ENCODE data around the gene PTPN23.

DNA sequence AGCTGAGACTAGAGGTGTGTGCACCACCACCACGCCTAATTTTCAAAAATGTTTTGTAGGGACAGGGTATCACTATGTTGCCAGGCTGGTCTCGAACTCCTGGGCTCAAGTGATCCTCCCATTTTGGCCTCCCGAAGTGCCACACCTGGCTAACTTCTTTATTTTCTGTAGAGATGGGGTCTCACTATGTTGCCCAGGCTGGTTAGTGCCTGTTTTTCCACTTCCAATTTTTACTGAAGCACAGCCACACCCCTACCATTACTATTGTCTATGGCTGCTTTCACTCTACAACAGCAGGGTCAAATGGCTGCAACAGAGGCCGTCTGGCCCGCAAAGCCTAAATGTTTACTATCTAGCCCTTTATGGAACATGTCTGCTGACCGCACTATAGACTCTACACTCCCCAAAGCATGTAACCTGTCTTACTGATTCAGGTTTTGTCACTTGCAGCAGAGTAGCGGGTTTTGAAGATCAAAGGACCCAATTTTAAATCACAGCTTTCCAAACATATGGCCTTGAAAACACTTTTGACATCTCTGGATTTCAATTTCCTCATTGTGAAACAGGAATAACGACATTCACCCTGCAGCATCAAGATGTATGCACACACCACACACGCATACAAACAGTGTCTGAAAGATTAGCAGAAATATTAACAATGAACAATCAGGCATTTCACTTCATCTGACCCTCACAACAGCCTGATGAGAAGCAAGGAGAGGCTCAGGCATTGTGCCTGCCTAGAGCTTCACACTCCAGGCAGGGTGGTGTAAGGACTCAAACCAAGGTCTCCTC is 48.9 kb downstream of the PTPN23 start:
- TF ChIP-seq CTCF (conservative IDR thresholded peaks at IDR 0.05; ENCODE audit: low read depth in 2 of 2), result no peak
- no peak for TF ChIP-seq EZH2phosphoT487 (IDR thresholded peaks at IDR 0.05; ENCODE audit: unreplicated experiment)
- no peak for TF ChIP-seq POLR2AphosphoS5 (IDR thresholded peaks at IDR 0.05; ENCODE audit: low read depth)
- no peak for TF ChIP-seq CREB1 (CRISPR knock-in tag; IDR thresholded peaks at IDR 0.05; ENCODE audit: low read depth)
- TF ChIP-seq ETS1 (IDR thresholded peaks at IDR 0.05), result no peak
- TF ChIP-seq, protein P1, sequence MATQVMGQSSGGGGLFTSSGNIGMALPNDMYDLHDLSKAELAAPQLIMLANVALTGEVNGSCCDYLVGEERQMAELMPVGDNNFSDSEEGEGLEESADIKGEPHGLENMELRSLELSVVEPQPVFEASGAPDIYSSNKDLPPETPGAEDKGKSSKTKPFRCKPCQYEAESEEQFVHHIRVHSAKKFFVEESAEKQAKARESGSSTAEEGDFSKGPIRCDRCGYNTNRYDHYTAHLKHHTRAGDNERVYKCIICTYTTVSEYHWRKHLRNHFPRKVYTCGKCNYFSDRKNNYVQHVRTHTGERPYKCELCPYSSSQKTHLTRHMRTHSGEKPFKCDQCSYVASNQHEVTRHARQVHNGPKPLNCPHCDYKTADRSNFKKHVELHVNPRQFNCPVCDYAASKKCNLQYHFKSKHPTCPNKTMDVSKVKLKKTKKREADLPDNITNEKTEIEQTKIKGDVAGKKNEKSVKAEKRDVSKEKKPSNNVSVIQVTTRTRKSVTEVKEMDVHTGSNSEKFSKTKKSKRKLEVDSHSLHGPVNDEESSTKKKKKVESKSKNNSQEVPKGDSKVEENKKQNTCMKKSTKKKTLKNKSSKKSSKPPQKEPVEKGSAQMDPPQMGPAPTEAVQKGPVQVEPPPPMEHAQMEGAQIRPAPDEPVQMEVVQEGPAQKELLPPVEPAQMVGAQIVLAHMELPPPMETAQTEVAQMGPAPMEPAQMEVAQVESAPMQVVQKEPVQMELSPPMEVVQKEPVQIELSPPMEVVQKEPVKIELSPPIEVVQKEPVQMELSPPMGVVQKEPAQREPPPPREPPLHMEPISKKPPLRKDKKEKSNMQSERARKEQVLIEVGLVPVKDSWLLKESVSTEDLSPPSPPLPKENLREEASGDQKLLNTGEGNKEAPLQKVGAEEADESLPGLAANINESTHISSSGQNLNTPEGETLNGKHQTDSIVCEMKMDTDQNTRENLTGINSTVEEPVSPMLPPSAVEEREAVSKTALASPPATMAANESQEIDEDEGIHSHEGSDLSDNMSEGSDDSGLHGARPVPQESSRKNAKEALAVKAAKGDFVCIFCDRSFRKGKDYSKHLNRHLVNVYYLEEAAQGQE (IDR thresholded peaks at IDR 0.05; ENCODE audit: unreplicated experiment), result no peak
- no peak for TF ChIP-seq JUNB (IDR thresholded peaks at IDR 0.05; ENCODE audit: unreplicated experiment)
- TF ChIP-seq EZH2 (IDR thresholded peaks at IDR 0.05; ENCODE audit: low read depth, unreplicated experiment), result no peak
- TF ChIP-seq STAT1 (IDR thresholded peaks at IDR 0.05; ENCODE audit: unreplicated experiment), result no peak
- TF ChIP-seq ZNF331 (CRISPR knock-in tag; IDR thresholded peaks at IDR 0.05; ENCODE audit: low read depth), result no peak
- no peak for TF ChIP-seq NANOG (IDR thresholded peaks at IDR 0.05; ENCODE audit: borderline replicate concordance)

Measured in GM23338 (cell line).